ENCODE results near the gene INKA2.
"Not testable (repeated sequence)": the region's sequence is repeated elsewhere in the genome, so short reads cannot be mapped to it uniquely, and the experiment has no call there.

INKA2 gene

DNA sequence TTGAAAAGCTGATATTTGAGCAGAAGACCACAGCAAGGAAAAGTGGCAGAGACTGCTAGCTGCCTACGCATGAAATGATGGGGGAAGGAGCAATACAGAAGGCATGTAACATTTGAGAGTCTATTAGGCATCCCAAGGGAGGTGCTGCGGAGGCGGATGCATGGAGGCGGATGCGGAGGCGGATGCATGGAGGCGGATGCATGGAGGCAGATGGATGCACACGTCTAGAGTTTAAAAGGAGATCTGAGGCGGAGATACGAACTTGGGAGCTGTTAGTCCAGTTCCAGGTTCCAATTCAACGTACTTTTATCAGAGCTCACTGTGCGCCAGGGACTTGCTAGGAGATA is 15.8 kb upstream of the INKA2 start:
- DNase-seq (ENCODE audit: insufficient read length, low spot score) (peak; percentile 24), FAIRE-seq (no peak)
- TF ChIP-seq PAX5 (IDR thresholded peaks at IDR 0.05; ENCODE audit: insufficient read depth, low read length, severe bottlenecking), result no peak
- TF ChIP-seq POLR2A (IDR thresholded peaks at IDR 0.05; ENCODE audit: low read depth, low read length), result no peak
- no peak for TF ChIP-seq POU2F2 (IDR thresholded peaks at IDR 0.05; ENCODE audit: low read depth, low read length)

- FAIRE-seq (no peak), DNase-seq (ENCODE audit: insufficient read length, low spot score) (no peak)
- TF ChIP-seq PAX5 (IDR thresholded peaks at IDR 0.05; ENCODE audit: insufficient read depth, low read length, severe bottlenecking), result no peak
- no peak for TF ChIP-seq SPI1 (IDR thresholded peaks at IDR 0.05; ENCODE audit: low read depth, low read length)
- TF ChIP-seq POU2F2 (IDR thresholded peaks at IDR 0.05; ENCODE audit: low read depth, low read length), result no peak
- no peak for TF ChIP-seq POLR2A (IDR thresholded peaks at IDR 0.05; ENCODE audit: low read depth, low read length)
- no peak for TF ChIP-seq TAF1 (IDR thresholded peaks at IDR 0.05; ENCODE audit: low read depth, low read length)
- TF ChIP-seq POLR2AphosphoS5 (IDR thresholded peaks at IDR 0.05; ENCODE audit: low read depth, low read length), result no peak
Measured at GRCh38 chr1:111751906-111752575, 12.8 kb upstream of the INKA2 start.

DNA sequence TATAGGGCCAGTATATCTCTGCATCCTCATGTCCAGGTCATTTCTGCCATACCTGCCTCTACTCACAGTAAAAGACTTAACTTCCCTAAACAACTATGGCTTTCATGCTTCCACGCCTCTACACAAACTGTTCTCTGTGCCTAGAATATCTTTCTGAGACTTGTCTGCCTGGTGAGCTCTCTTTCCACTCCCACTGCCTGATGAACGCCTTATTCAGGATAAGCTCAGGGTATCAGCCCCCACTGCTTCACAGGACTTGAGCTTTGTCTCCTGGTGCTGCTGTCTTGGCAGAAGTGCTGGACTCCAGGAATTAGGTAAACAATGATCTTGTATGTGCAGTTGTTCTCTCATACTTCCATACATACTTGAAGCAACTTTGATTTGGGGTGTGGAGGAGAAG is 11.7 kb upstream of the INKA2 start:
- FAIRE-seq (no peak), DNase-seq (ENCODE audit: insufficient read length, low spot score) (no peak)
- TF ChIP-seq SPI1 (IDR thresholded peaks at IDR 0.05; ENCODE audit: low read depth, low read length) (no peak), POLR2AphosphoS5 (IDR thresholded peaks at IDR 0.05; ENCODE audit: low read depth, low read length) (no peak)

- DNase-seq (ENCODE audit: insufficient read length, low spot score), result no peak
- TF ChIP-seq SPI1 (IDR thresholded peaks at IDR 0.05; ENCODE audit: low read depth, low read length), result no peak
- TF ChIP-seq TAF1 (IDR thresholded peaks at IDR 0.05; ENCODE audit: low read depth, low read length), result no peak
- no peak for TF ChIP-seq POLR2AphosphoS5 (IDR thresholded peaks at IDR 0.05; ENCODE audit: low read depth, low read length)
- no peak for TF ChIP-seq POLR2A (IDR thresholded peaks at IDR 0.05; ENCODE audit: low read depth, low read length)
- no peak for TF ChIP-seq POU2F2 (IDR thresholded peaks at IDR 0.05; ENCODE audit: low read depth, low read length)
- TF ChIP-seq PAX5 (IDR thresholded peaks at IDR 0.05; ENCODE audit: insufficient read depth, low read length, severe bottlenecking), result no peak
- no peak for FAIRE-seq
Measured at GRCh38 chr1:111749628-111750027, 10.4 kb upstream of the INKA2 start.

DNA sequence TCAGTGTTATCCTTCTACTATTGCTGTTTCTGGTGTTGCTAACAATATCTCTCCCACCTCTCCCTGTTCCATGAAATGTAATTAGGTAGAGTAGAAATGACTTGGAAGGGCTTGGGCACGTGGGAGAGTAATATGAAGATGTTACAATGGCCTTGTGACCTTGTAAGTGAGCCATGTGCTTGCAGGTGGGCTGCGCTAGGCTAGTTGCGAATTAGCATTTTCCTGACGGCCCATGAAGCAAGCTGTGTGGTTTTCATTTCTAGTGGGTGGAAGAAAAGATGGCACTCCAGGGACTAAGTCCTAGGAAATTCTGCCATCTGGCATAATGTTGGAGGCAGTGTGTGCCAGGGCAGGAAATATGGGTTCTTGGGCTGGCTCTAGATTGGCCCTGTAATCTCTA is 8.8 kb upstream of the INKA2 start:
- no peak for TF ChIP-seq POLR2A (IDR thresholded peaks at IDR 0.05; ENCODE audit: low read depth, low read length)
- TF ChIP-seq SPI1 (IDR thresholded peaks at IDR 0.05; ENCODE audit: low read depth, low read length), result no peak
- TF ChIP-seq POLR2AphosphoS5 (IDR thresholded peaks at IDR 0.05; ENCODE audit: low read depth, low read length), result no peak
- TF ChIP-seq POU2F2 (IDR thresholded peaks at IDR 0.05; ENCODE audit: low read depth, low read length), result no peak
- TF ChIP-seq TAF1 (IDR thresholded peaks at IDR 0.05; ENCODE audit: low read depth, low read length), result no peak
- no peak for TF ChIP-seq PAX5 (IDR thresholded peaks at IDR 0.05; ENCODE audit: insufficient read depth, low read length, severe bottlenecking)
- DNase-seq (ENCODE audit: insufficient read length, low spot score), result no peak
- FAIRE-seq, result no peak

GRCh38 chr1:111747282-111747734 is 8.1 kb upstream of the INKA2 start:
- TF ChIP-seq POLR2A (IDR thresholded peaks at IDR 0.05; ENCODE audit: low read depth, low read length) (no peak), POU2F2 (IDR thresholded peaks at IDR 0.05; ENCODE audit: low read depth, low read length) (peak; percentile 85)
- peak; percentile 43 for DNase-seq (ENCODE audit: insufficient read length, low spot score)
- FAIRE-seq, result peak; percentile 97

GRCh38 chr1:111746614-111746999 is 7.4 kb upstream of the INKA2 start:
- TF ChIP-seq POLR2AphosphoS5 (IDR thresholded peaks at IDR 0.05; ENCODE audit: low read depth, low read length) (no peak), POLR2A (IDR thresholded peaks at IDR 0.05; ENCODE audit: low read depth, low read length) (no peak), SPI1 (IDR thresholded peaks at IDR 0.05; ENCODE audit: low read depth, low read length) (no peak), TAF1 (IDR thresholded peaks at IDR 0.05; ENCODE audit: low read depth, low read length) (no peak), PAX5 (IDR thresholded peaks at IDR 0.05; ENCODE audit: insufficient read depth, low read length, severe bottlenecking) (no peak), POU2F2 (IDR thresholded peaks at IDR 0.05; ENCODE audit: low read depth, low read length) (no peak)
- DNase-seq (ENCODE audit: insufficient read length, low spot score), result no peak
- FAIRE-seq, result no peak

DNA sequence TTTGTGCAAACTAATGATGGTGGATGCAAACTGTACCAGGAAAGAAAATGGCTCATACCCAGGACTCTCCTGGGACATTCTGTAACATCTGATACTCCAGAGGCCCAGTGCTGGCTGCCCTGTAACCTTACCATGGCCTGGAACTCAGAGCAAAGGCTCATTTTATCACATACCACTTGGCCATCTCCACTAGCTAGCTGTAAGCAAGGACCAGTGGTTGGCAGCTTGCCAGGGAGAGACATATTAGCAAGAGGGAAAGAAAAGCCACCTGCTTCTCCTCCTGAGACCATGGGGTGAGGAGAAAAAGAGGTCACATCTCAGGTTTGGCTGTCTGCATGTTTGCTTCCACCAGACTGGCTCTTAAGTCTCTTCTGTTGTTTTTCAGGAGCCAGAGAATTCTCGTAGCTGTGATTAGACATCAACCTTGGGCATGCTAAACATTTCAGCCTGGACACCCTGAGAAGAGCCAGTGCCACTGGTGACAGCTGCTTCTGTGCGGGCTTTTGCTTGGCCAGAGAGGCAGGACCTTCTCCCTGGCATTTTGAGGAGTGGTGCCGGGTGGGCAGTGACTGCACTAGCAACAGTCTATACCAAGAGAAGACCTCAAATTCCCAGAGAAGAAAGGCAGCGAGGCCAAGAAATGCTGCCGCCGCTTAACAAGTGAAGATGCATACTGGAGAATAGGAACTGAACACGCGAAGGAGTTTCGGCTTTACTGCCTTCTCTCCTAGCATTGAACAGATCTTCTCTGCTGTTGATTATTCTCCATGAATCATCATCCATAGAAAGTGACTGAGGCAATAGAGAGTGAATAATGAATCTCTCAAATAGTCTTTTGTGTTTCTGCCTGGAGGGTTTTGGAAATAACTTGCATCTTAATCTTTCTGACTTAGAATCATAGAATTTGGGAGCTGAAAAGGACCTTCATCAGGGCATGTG is 6.7 kb upstream of the INKA2 start:
- TF ChIP-seq SPI1 (IDR thresholded peaks at IDR 0.05; ENCODE audit: low read depth, low read length), result no peak
- TF ChIP-seq POLR2AphosphoS5 (IDR thresholded peaks at IDR 0.05; ENCODE audit: low read depth, low read length), result no peak
- TF ChIP-seq POLR2A (IDR thresholded peaks at IDR 0.05; ENCODE audit: low read depth, low read length), result no peak
- TF ChIP-seq POU2F2 (IDR thresholded peaks at IDR 0.05; ENCODE audit: low read depth, low read length), result no peak
- no peak for TF ChIP-seq PAX5 (IDR thresholded peaks at IDR 0.05; ENCODE audit: insufficient read depth, low read length, severe bottlenecking)
- no peak for TF ChIP-seq TAF1 (IDR thresholded peaks at IDR 0.05; ENCODE audit: low read depth, low read length)
- no peak for FAIRE-seq
- DNase-seq (ENCODE audit: insufficient read length, low spot score), result no peak

DNA sequence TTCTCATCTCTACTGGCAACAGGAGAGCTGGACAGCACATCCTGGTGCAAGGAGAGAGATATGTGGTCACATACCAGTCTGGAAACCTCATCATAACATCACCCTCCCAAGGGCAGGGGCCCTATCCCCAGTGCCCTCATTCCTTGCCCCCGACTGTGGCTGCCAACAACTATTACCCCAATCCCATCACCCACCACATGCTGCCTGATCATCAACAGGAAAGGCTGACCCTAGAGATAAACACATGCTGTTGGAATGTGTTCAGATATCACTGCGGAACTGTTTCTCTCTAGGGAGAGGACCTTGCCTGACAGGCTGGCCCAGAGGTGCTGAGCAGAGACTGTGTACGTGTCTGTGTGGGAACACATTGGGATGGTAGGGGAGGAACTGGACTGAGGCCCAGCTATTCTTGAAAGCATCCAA is 4.5 kb upstream of the INKA2 start:
- TF ChIP-seq POU2F2 (IDR thresholded peaks at IDR 0.05; ENCODE audit: low read depth, low read length), result no peak
- FAIRE-seq (no peak), DNase-seq (ENCODE audit: insufficient read length, low spot score) (no peak)

GRCh38 chr1:111742938-111743549 is 3.8 kb upstream of the INKA2 start:
- FAIRE-seq, result no peak
- no peak for TF ChIP-seq POU2F2 (IDR thresholded peaks at IDR 0.05; ENCODE audit: low read depth, low read length)
- TF ChIP-seq SPI1 (IDR thresholded peaks at IDR 0.05; ENCODE audit: low read depth, low read length), result no peak
- no peak for TF ChIP-seq PAX5 (IDR thresholded peaks at IDR 0.05; ENCODE audit: insufficient read depth, low read length, severe bottlenecking)
- TF ChIP-seq POLR2A (IDR thresholded peaks at IDR 0.05; ENCODE audit: low read depth, low read length), result no peak
- TF ChIP-seq POLR2AphosphoS5 (IDR thresholded peaks at IDR 0.05; ENCODE audit: low read depth, low read length), result no peak
- no peak for TF ChIP-seq TAF1 (IDR thresholded peaks at IDR 0.05; ENCODE audit: low read depth, low read length)
- DNase-seq (ENCODE audit: insufficient read length, low spot score), result no peak

DNA sequence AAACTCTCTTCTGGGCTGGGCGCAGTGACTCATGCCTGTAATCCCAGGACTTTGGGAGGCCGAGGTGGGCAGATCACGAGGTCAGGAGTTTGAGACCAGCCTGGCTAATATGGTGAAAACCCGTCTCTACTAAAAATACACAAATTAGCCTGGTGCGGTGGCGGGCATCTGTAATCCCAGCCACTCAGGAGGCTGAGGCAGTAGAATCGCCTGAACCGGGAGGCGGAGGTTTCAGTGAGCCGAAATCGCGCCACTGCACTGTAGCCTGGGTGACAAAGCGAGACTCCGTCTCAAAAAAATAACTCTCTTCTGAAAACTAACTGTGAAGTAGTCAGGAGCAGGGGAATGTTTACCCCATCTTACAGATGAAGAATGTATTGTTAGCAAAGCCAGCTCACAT is 3.1 kb upstream of the INKA2 start:
- DNase-seq (ENCODE audit: insufficient read length, low spot score); FAIRE-seq: not testable (repeated sequence)
